Thoracic aorta (tissue), 2 donors: Measurements from ENCODE around the gene AOAH. TPM values are rescaled to one million over a fixed set of nuclear protein-coding genes. Genes with fewer than 3 reads are reported as not detected.

Experiments
- ATAC-seq: fragments of 150-250 bp; one replicate; pipeline ENCODE4 v1.8.0; 2017; ENCODE audit warnings: low read depth; ENCODE audit not compliant: insufficient number of reproducible peaks, low FRiP score
- DNase-seq: peaks from one replicate; pipeline ENCODE4 v3.0.0-alpha.2; 2020; ENCODE audit warnings: low spot score
- H3K27ac ChIP-seq, 2 donors: fragments of 200-600 bp; sonication (generic); 1 replicate in 1 of 2; 2 replicates in 1 of 2; pipeline ENCODE4 v1.5.1; 2016; ENCODE audit warnings: mild to moderate bottlenecking in 2 of 2, moderate library complexity in 2 of 2
- H3K27me3 ChIP-seq: fragments of 200-600 bp; sonication (generic); replicated peaks from 2 replicates; pipeline ENCODE4 v1.6.0; 2016; ENCODE audit warnings: mild to moderate bottlenecking; ENCODE audit not compliant: insufficient read depth
- H3K36me3 ChIP-seq: fragments of 200-600 bp; sonication (generic); one replicate; pipeline ENCODE4 v1.5.1; 2016
- H3K4me1 ChIP-seq, 2 donors: fragments of 200-600 bp; sonication (generic); 1 replicate in 1 of 2; 2 replicates in 1 of 2; pipeline versions ENCODE4 v1.5.1 to v1.6.0; 2016; ENCODE audit warnings: low read depth in 2 of 2, mild to moderate bottlenecking in 1 of 2; ENCODE audit not compliant: control insufficient read depth in 1 of 2
- H3K4me3 ChIP-seq: fragments of 200-600 bp; sonication (generic); 2 replicates; pipeline ENCODE4 v1.5.1; 2016; ENCODE audit warnings: mild to moderate bottlenecking
- H3K9me3 ChIP-seq: fragments of 200-600 bp; sonication (generic); 2 replicates; pipeline ENCODE4 v1.5.1; 2016
- total RNA-seq, 2 donors: library from RNA; depleted of rRNA; stranded (reverse); fragments of >200 nt; gene quantifications; one replicate each; pipeline versions ENCODE4 v1.1.0 to v1.2.3, GENCODE V29; 2016
- TF ChIP-seq, protein P1 (sequence below): fragments of 200-600 bp; sonication (generic); IDR thresholded peaks from one replicate; pipeline ENCODE4 v1.5.1; 2019; ENCODE audit warnings: antibody characterized with exemption

The AOAH gene
- total RNA-seq, 2 donors from 2014 or later, result 20.2 to 22.6 TPM

DNA sequence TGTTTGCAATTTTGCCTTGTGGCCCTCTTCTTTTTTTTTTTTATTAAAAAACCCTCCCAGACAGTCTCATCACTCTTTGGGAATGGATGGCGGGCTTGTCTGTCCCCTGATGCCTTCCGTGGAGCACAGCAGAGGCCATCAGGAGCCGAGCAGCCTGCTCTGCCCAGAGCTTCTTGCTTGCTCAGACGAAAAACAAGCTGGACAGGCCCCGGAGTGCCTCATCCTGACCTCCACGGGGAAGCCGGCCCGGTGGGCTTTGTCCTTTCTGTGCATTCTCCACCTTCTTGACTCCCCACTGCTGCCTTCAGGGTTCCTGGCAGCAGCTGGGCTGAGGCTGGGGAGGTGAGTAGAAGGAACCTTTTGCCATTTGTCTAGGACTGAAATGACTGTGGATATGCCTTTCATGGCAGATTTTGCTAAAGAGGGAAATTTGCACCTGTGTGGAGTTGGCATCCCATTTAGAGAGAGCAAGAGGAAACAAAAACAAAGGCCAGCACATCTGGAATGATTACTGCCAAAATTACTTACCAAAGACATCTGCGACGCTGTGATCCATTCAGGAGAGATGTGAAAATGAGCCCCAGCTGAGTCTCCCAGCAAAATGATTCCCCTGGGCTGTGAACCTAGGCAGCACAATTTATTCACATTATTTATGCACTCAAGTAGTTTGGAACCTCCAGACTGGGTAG is 108.3 kb downstream of the AOAH start:
- Histone ChIP-seq H3K9me3 (no peaks in the 10 kb centered on the region), H3K4me1 (no peaks in the 10 kb centered on the region), H3K27me3 (no peaks in the 10 kb centered on the region), H3K4me3 (no peak overlapping the region), H3K27ac (no peak overlapping the region), H3K36me3 (no peaks in the 10 kb centered on the region)
- no peak for ATAC-seq
- no peak for DNase-seq
- TF ChIP-seq, protein P1, sequence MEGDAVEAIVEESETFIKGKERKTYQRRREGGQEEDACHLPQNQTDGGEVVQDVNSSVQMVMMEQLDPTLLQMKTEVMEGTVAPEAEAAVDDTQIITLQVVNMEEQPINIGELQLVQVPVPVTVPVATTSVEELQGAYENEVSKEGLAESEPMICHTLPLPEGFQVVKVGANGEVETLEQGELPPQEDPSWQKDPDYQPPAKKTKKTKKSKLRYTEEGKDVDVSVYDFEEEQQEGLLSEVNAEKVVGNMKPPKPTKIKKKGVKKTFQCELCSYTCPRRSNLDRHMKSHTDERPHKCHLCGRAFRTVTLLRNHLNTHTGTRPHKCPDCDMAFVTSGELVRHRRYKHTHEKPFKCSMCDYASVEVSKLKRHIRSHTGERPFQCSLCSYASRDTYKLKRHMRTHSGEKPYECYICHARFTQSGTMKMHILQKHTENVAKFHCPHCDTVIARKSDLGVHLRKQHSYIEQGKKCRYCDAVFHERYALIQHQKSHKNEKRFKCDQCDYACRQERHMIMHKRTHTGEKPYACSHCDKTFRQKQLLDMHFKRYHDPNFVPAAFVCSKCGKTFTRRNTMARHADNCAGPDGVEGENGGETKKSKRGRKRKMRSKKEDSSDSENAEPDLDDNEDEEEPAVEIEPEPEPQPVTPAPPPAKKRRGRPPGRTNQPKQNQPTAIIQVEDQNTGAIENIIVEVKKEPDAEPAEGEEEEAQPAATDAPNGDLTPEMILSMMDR, result no peak

DNA sequence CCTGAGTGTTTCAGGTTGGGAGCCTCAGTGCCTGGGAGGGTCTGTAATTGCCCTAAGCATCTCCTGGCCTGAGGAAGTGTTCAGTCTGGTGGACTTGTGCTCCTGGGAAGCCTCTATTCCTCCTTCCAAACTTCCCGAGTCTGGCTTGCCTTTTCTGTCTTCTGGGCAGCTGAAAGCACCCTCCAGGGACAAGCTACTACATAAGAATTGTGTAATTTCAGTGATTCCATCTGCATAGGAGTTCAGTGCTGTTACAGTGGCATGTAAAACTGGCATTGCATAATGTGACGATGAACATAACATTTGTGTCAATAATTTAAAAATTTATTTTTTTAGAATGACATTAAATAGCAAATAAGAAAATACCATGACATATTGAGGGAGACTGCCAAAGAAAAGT is 109.3 kb downstream of the AOAH start:
- Histone ChIP-seq H3K9me3 (no peaks in the 10 kb centered on the region), H3K4me1 (no peaks in the 10 kb centered on the region), H3K36me3 (no peaks in the 10 kb centered on the region), H3K27me3 (no peaks in the 10 kb centered on the region), H3K4me3 (no peak overlapping the region), H3K27ac (no peak overlapping the region)
- DNase-seq (no peak), ATAC-seq (no peak)
- TF ChIP-seq, protein P1, result no peak

DNA sequence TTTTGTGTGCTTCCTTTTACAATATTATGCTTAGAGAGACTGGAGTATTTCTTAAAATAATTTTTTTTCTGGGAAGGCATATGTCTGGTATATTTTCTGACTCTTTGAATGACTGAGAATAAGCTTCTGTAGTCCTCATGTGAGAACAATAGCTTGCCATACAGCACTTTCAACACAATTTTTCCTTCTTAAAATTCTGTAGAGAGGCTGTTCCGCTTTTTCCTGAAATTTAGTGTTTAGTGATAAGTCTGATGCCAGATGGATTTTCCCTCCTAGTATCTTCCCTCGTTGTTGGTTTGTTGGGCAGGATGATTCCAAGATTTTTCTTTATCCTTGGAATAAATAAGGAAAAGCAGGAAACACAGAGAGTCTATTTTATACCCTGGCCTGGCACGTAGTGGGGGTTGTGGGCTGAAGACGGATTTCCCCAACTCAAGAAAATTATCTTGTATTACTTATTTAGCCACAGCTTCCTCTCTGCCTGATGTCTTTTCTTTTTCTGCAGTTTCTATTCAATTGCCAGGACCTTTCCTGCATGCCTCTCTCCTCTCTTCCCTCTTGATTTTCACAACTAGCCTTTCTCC is 111.2 kb downstream of the AOAH start:
- no peak for ATAC-seq
- H3K4me1 ChIP-seq, result no peaks in the 10 kb centered on the region
- no peaks in the 10 kb centered on the region for H3K27me3 ChIP-seq
- no peak for DNase-seq
- TF ChIP-seq, protein P1, result no peak
- H3K27ac ChIP-seq, result no peak overlapping the region
- H3K9me3 ChIP-seq, result no peaks in the 10 kb centered on the region
- no peak overlapping the region for H3K4me3 ChIP-seq
- H3K36me3 ChIP-seq, result no peaks in the 10 kb centered on the region

DNA sequence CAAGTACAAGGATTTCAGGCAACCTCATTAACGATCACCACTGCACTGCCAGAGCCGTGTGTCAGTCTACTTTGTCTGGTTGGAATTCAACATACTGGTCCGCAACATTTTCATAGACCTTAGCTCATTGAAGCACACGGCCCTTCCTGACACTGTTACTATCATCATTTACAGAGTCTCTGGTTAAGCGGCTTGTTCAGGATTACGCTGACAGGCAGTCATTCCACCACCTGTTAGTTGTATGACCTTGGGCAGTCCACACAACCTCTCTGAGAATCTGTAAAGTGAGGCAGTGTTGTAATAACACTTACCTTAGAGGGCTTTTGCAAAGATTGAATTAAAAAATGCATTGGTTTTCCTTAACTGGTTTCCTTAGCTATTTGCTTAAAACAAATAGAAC is 112.6 kb downstream of the AOAH start:
- no peak for ATAC-seq
- TF ChIP-seq, protein P1, result no peak
- H3K36me3 ChIP-seq, result no peaks in the 10 kb centered on the region
- no peaks in the 10 kb centered on the region for H3K27me3 ChIP-seq
- H3K27ac ChIP-seq, result no peak overlapping the region
- no peak overlapping the region for H3K4me3 ChIP-seq
- H3K4me1 ChIP-seq, result no peaks in the 10 kb centered on the region
- no peak for DNase-seq
- H3K9me3 ChIP-seq, result no peaks in the 10 kb centered on the region

DNA sequence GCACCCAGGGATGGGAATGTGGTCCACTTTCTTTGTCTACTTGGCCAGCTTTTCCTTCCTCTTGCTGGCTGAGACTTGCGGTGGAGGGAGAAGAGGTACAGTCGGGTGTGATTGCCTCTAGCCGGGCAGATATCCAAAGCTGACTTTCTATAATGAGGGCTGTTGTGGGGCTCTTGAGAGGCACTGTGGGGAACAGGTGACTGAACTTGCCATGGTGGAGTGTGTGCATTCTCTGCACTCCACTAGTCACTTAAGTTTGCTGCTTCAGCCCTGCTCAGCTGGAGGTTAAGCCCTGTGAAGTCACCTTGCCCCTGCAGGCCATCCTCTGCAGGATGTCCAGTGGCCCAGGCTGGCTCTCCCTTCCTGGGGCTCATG is 116.6 kb downstream of the AOAH start:
- TF ChIP-seq, protein P1, result no peak
- no peak for DNase-seq
- no peak for ATAC-seq
- no peaks in the 10 kb centered on the region for H3K36me3 ChIP-seq
- H3K4me1 ChIP-seq, result no peaks in the 10 kb centered on the region
- no peaks in the 10 kb centered on the region for H3K27me3 ChIP-seq
- H3K4me3 ChIP-seq, result no peak overlapping the region
- no peaks in the 10 kb centered on the region for H3K9me3 ChIP-seq
- no peak overlapping the region for H3K27ac ChIP-seq
